OCI-LY1 (cell line): ENCODE data around the gene NEMF.

Source experiments
- CTCF ChIP-seq: fragments of 200-600 bp; sonication (generic), shearing (Covaris generic); IDR thresholded peaks from 2 replicates; pipeline ENCODE4 v1.5.1; 2017; ENCODE audit warnings: mild to moderate bottlenecking, antibody characterized with exemption, low read length, moderate library complexity, mixed read lengths
- EZH2 ChIP-seq: fragments of 200-600 bp; sonication (generic), shearing (Covaris generic); IDR thresholded peaks from 2 replicates; pipeline ENCODE4 v1.8.0; 2017; ENCODE audit warnings: borderline replicate concordance, mixed run types, mild to moderate bottlenecking, antibody characterized with exemption, low read length, moderate library complexity, mixed read lengths

DNA sequence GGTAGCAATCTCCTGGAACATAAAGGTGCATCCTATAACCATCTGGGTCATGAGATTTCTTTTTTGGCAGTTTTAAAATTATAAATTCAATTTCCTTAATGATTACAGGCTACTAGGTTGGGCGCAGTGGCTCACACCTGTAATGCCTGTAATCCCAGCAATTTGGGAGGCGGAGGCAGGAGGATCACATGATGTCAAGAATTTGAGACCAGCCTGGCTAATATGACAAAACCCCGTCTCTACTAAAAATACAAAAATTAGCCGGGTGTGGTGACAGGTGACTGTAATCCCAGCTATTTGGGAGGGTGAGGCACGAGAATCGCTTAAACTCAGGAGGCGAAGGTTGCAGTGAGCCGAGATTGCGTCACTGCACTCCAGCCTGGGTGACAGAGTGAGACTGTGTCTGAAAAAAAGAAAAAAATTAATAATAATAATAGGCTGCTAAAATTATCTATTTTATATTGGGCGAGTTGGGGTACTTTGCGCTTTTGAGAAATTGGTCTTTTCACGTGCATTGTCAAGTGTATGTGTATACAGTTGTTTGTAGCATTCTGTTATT, 23.1 kb upstream of the NEMF start:
- TF ChIP-seq CTCF (no peak), EZH2 (no peak)
